Fibroblast of skin of abdomen (primary cell): Measurements from ENCODE around the gene ITM2C. TPM values are rescaled to one million over a fixed set of nuclear protein-coding genes. Genes with fewer than 3 reads are reported as not detected.

Source experiments
- DNase-seq: peaks from one replicate; pipeline ENCODE4 v3.0.0-alpha.2; 2013
- polyA plus RNA-seq, 2 experiments: library from polyadenylated mRNA; unstranded; fragments of 120-200 nt; gene quantifications; one replicate each; pipeline ENCODE4 v1.2.1, GENCODE V29; 2013; ENCODE audit not compliant: insufficient read length in 2 of 2

The ITM2C gene, protein sequence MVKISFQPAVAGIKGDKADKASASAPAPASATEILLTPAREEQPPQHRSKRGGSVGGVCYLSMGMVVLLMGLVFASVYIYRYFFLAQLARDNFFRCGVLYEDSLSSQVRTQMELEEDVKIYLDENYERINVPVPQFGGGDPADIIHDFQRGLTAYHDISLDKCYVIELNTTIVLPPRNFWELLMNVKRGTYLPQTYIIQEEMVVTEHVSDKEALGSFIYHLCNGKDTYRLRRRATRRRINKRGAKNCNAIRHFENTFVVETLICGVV
- 288 TPM for polyA plus RNA-seq (2013, experiment 1 of 2; ENCODE audit: insufficient read length)
- polyA plus RNA-seq (2013, experiment 2 of 2; ENCODE audit: insufficient read length) = 297 TPM

DNA sequence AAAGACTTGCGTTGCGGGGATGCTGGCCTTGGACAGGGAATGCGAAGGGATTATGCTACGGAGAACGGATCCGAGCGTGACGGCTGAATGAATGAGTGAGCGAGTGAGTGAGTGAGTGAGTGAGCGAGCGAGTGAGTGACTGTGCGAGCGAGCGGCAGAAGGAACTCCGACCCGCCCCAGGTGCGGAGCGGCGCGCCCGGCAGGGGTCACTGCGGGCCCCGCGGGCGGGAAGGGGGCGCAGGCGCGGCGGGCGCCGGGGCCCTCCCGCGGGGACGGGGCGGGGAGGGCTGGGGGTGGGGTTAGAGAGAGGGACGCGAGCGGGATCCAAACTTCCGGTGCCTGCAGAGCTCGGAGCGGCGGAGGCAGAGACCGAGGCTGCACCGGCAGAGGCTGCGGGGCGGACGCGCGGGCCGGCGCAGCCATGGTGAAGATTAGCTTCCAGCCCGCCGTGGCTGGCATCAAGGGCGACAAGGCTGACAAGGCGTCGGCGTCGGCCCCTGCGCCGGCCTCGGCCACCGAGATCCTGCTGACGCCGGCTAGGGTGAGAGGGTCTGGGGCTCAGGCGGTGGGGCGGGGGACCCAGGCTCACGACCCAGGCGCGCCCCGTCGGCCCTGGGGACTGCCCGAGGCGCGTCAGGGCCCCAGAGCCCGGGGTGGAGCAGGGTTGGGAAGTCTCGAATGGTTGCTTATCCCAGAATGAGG, at the start of gene ITM2C:
ITM2C (plus strand) TSS at position 338 of the 702 bp plus-strand sequence; CDS start at position 422, 84 bp downstream.
- DNase-seq = peak; percentile 76

DNA sequence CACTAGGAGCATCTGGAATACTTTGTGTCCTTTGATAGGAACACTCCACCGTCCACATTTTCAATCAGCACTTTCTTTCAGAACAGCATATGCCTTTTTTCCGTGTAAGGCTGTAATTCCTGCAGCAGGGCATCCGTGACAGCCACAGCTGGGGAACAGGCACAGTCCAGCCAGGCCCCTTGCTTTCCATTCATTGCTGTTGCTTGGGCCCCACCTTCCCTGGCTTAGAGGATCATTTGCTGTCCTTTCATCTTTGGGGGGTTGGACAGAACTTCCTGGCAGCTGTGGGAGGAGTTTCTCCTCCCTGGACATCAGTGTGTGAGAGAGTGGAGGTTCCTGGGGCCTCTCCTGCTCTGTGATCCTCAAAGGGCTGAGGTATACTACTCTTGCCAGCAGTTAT, 49.7 kb upstream of the ITM2C start:
- no peak for DNase-seq

DNA sequence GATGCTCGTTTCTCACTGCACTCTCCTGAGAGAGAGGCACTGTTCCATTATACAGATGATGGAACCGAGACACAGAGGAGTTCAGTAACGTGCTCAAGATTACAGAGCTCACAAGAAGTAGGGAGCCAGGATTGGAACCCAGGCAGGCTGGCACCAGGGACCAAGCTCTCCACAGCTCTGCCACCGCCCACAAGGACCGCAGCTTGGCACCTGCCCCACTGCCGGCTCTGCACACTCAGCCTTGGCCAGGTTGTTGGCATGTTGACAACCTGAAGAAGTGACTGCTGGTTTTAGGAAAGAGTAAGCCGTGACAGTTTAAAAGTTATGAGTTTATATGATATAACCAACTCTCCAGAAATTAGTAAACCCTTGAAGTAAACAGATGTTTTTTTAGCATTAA, 48.0 kb upstream of the ITM2C start:
- no peak for DNase-seq

DNA sequence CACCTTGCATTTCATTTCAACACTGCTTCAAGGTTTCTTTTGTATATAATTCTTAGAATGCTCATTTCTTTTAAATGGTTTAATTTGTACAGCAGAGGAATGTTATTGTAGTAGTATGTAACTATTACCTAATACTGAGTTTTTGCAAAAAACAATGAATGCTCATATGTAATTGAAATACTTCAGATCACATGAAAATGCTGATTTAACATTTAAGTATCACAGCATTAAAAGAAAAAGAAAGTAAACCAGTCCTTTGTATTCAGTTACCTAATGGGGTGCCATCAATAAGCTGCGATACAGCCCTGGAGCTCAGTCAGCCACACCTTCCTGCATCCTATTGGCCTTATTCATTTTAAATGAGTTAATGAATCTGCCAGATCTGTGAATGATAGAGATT, 45.3 kb upstream of the ITM2C start:
- no peak for DNase-seq

DNA sequence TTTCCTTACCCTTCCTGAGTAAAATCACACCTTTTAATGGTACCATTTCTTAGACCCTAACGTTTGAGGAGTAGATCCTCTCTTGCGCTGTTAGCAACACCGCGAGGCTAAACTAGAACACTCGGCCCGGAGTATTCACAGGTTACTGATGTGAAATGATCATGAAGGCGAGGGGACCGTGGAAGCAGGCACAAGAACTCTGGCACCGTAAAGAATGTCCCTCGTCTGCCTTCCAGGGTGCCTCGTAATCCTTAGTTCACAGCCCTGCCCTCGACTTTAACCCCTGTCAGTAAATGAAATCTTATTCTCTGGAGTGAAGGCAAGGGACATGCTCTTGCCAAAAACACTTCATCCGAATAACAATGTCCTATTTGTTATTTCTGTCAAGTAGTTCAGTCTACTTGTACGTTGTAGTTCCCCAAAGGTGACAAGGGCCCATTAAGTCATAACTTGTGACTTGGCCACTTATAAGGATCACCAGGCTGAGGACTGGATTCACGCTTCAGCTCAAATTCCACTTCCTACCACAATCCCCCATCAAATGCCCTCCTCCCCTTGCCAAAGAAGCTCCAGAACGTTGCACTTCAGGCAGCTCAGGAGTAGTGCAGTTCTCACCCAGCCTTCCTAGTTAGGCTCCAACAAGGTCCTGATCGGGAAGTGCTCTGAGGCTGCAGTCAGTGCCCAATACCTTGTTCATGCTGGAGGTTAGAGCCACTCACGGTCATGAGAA, 43.3 kb upstream of the ITM2C start:
- no peak for DNase-seq

DNA sequence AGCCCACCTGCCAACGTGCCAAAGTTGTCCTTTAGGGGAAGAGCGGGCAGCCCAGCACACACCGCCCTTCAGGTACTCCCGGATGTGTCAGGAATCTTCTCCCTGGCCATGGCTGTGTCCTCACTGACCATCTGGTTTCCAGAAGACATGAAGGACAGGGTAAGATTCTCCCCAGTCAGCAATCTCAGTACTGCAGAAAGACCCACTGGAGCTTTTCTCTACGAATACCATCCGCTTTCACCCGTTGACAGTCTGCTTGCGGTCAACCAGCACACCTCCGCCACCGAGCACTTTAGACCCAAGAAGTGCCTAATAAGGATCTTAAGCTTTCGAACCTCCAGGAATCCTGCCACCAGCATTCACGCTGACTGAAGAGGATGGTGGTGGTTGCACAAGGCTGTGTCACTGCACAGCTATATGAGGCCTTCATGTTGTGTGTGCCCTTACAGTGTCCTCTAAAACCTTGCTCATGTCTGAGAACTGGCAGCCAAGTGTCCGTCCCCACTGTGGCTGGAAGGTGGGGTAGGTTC, 42.7 kb upstream of the ITM2C start:
- DNase-seq = no peak

DNA sequence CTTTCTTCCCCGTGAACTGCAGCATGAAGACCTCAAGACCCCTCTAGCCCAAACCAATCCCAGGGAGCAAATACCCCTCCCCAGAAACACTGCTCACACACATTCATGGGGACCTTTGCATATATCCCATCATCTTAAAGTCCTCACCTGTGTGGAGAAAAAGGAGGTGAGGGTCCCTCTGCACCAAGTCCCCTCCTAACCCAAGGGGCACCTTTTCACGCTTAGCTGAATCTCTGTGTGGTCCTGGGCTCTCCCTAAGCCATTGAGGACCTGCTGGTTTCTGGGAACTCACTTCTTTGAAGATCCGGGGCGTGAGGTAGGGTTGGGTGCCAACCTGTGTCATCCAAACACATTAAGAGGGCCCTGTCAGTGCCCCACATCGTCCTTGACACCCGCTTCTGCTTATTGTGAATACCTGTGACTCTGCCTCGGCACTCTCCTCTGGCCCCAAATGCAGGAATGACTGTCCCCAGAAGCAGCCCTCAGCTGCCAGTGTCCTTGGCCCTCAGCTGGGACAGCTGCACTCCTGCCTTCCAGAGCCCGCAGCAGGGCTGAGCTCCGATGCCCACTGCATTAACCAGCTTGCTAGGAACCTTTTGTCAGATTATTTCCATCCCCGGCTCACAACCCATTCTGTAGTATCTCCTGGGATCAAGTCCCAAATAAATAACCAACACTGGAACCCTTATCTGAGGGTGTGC, 41.3 kb upstream of the ITM2C start:
- DNase-seq = no peak

DNA sequence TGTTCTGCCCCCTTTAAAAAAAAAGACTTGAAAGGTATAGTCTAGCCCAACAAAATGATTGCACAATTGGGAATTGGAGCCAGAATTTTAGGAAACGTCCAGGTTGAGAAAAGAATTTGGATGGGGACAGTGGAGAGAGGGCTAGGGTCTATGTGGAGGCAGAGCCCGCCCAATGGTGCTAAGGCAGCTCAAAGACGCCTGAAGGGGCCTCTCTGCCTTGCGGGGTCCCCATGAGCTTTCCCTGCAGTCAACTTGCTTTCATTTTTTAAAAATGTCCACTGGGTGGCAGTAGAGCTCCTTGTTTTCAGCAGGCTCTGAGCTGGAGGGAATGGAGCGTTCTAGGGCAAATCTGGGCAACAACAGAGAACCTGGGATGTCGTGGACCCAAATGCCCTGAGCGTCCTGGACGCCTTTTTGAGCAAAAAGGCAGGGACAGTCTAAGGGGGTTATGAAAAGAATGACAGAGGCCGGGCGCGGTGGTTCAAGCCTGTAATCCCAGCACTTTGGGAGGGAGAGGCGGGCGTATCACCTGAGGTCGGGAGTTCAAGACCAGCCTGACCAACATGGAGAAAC, 40.2 kb upstream of the ITM2C start:
- DNase-seq = peak; percentile 82

DNA sequence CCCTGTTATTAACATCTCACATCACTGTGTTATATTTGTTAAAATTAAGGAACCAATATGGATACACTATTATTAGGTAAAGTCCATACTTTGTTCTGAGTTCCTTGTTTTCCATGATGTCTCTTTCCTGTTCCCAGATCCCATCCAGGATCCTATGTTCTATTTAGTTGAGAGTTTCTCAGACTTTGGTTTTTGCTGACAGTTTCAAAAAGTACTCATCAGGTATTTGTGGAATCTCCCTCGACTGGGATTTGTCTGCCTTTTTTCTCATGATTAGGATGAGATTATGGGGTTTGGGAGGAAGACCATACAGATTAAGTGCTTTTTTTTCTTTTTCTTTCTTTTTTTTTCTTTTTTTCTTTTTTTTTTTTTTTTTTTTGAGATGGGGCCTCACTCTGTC, 39.4 kb upstream of the ITM2C start:
- DNase-seq = no peak

DNA sequence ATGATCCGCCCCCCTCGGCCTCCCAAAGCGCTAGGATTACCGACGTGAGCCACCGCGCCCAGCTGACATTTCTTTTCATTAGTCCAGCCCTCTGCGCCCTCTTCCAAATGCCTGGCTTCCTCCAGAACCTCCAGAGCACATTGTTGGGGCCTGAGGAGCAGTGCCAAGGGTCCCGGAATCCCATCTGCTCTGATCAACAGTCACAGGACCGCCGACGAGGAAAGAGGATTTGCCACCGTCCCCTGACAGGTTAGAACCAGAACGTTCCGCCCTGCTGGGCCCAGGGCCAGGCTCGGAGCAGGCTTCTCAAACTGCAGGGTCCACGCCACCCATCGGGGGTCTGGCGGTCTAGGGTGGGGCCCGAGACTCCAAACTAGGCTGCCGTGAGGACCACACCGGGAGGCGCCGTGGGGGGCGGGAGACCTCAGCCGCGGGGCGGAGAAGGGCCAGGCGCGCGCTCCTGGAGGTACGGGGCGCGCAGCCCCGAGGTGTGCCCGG, 36.9 kb upstream of the ITM2C start:
- DNase-seq = no peak

DNA sequence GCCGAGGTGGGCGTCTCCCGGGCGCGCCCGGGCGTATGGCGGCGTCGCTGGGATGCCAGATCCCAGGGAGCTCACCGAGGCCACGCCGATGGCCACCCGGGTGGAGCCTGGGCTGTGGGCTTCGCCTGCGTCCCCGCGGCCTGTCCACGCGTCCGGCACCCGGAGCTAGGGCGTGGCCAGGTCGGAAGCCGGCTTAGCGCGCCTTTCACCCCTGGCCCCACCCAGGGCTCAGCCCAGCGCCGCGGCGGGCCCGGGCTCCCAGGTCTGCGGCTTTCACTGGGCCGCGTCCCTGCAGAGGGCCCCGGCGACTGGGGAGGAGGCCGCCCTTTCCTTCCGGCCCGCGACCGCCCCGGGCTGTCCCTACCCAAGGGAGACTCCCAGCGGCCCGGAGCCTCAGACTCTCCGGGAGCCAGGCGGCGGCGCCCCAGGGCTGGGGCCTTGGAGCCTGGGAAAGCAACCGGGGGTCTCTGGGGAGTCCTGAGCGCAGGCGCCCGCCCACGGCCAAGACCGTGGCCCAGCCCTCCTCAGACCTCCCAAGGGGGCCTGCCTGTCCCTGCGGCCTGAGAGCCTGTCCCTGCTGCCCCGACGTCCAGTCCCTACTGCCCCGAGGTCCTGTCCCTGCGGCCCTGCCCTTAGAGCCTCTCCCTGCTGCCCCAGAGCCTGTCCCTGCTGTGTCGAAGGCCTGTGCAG, 36.3 kb upstream of the ITM2C start:
- no peak for DNase-seq

DNA sequence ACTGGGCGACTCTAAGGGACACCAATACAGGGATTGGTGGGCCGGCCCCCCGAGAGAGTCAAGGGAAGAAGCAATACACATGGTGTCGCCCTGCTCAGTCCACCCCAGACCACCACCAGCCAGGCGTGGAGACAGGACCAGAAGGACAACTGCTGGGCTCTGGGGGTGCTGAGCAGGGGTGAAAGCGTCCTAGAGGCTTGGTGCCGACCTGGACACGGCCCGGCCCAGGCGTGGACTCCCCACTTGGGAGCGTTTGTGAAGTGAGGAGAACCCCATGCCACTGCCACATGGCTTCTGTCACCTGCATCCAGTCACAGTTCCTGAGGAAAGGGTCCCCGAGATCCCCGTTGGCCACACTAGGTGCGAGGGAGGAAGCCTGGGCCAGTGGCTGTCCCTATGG, 35.4 kb upstream of the ITM2C start:
- DNase-seq = no peak

DNA sequence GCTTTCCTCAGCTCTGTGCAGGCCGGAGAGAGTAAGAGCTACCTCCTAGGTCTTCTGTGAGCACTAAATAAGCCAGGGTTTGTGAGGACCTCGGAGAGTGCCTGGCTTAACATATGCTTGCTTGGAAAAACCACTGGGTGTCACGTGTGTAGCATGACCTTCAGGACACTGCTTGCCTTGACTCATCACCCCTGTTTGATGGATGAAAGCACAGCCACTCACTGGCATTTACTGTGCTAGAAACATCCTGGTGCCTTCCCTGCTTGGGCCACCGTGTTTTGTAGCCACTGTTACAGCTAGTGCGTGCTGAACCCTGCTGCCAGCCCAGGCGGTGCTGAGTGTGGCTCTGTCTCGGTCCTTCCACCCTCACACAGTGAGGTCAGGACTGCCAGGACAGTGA, 34.8 kb upstream of the ITM2C start:
- DNase-seq = no peak

DNA sequence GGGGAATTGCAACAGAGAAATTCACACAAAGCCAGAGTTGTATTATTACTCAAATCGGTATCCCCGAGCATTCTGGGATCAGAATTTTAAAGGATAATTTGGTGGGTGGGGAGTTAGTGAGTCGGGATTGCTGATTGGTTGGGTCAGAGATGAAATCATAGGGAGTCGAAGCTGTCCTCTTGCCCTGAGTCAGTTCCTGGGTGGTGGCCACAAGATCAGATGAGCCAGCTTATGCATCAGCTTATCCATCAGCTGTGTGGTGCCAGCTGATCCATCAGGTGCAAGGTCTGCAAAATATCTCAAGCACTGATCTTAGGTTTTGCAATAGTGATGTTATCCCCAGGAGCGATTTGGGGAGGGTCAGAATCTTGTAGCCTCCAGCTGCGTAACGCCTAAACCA, 34.3 kb upstream of the ITM2C start:
- no peak for DNase-seq

DNA sequence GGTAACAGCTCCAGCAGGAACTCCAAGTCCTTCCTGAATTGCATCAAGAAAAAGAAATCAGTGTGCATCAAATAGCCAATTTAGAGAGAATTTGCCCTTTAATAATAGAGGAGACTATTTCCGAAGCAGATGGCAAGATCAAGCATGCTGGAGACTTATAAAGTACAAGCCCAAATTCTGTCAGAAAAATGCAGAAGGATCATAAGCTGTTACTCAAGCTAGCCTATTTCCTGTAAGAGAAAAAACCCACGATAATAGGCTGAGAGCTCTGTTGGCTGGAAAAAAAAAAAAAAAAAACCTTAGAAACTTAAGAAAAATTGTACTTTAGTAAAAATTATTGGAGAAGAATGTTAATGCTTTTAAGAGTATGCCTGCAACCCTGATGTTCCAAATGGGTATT, 24.4 kb upstream of the ITM2C start:
- DNase-seq = no peak

DNA sequence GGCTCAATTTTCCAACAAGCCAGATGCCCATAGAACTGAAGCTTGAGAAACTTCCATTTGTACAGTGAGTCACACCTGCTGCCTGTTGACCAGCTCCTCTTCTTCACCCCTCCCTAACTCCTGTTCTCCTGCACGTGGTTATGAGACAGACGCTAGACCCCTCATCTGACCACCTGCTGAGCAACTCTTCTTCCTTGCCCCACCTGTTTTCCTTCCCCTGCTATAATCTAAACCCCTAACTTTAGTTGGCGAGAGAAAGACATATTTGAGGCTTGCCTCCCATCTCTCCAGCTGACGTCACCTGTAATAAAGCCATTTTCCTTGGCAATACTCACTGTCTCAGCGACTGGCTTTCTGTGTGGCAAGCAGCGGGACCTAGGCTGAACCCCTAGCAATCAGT, 22.3 kb upstream of the ITM2C start:
- DNase-seq = no peak

DNA sequence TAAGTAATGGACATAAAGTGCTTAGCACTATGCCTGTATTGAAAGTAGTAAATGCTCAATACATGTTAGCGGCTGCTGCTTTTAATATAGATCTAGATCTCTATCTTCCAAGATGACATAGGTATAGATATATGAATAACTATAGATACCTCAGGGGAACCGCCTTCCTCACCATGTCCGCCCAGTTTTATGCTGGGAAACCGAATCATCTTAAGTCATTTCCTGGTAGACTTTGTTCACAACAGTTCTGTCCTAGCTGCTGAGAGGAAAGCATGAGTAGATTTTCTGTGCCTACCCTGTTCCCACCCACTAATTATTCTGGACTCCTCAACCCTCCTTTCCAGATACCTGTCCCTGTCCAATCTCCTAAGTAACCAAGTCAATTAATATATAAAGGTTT, 21.6 kb upstream of the ITM2C start:
- DNase-seq = no peak

DNA sequence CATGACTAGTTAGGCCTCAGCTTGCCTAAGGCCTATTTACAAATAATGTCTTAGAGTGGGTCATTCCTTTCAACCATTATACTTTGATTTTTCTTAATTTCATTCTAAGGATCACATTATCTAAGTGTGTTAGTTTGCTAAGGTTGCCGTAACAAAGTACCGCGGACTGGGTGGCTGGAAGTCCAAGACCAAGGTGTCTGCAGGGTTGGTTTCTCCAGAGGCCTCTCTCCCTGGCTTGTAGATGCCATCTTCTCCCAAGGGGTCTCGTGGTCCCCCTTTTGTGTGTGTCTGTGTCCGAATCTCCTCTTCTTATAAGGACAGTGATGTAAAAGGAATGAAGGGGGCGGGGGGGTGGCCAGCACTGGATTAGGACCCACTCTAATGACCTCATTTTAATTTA, 18.4 kb upstream of the ITM2C start:
- no peak for DNase-seq

DNA sequence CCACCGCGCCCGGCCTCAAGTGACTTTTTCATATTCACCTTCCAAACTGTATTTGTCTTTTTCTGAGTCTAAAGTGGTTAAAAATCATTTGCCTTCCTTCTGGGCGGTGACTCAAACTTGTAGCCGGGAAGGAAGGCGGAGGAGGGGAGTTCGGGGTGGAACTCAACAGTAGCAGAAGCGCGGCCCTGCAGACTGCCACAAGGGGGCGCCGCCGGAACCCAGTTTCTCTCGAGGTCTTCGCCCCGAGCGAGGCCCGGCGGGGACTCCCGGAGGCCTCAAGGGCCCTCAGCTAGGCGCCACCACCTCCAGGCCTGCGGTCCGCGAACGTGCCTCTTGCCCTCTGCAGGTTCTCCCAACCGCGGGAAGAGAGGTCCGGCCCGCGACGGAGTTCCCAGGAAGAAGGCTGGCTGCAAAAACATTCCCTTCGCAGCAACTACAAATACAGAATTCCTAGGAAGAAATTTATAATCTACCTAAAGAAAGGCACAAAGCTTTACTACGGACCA, 16.8 kb upstream of the ITM2C start:
- DNase-seq = peak; percentile 84

DNA sequence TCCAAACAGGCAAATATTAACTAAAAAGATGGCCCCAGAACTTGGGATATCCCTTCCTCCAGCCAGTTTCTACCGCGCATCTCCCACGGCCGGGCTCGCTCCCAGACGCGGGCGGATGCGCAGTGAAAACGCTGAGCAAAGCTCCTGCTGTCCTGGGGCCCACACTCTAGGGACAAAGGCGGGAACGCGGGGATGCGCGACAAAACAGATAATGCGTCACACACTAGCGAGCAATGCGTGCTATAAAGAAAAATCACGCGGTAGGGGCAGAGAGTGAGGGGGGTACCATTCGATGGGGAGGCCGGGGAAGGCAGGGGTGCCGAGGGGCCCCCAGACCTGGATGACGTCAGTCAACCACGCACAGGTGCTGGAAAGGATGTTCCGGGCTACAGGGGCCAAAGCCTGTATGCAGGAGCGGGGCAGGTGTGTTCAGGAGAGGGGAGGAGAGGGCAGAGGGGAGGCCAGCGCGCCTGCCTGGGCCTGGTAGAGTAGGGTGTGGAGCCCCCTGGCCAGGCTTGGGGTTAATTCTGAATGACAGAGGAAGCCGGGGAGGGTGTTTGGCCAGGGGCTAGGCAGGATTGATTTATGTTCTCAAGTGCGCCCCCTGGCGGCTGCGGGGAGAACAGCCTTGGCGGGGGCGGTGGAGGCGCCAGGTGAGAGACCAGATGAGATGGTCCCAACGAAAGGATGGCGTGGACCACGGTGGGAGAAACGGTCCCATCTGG, 14.9 kb upstream of the ITM2C start:
- no peak for DNase-seq

DNA sequence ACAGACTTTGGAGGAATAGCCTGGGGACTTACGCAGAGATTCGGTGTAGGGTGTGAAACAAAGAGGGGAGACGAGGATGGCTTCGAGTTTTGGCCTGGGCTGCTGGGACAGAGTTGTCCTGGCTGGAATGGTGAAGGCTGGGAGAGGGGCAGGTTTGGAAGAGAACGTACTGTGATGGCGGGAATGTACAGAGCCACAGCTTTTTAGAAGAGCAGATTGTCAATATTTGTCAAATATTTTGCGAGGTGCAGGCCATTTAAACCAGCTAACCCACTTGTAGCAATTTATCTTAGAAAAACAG, 14.4 kb upstream of the ITM2C start:
- no peak for DNase-seq
